H7 (cell line): Measurements from ENCODE around the gene IFT122. TPM values are rescaled to one million over a fixed set of nuclear protein-coding genes. Genes with fewer than 3 reads are reported as not detected.
"Not testable (repeated sequence)": the region's sequence is repeated elsewhere in the genome, so short reads cannot be mapped to it uniquely, and the experiment has no call there.

ENCODE experiments used
- DNase-seq: peaks from one replicate; pipeline ENCODE4 v3.0.0; 2012
- H3K27me3 ChIP-seq: 2 replicates; pipeline ENCODE4 v1.6.0; 2011; ENCODE audit warnings: mild to moderate bottlenecking, low read length; ENCODE audit not compliant: control insufficient read depth, insufficient read depth
- H3K36me3 ChIP-seq: replicated peaks from 2 replicates; pipeline ENCODE4 v1.5.1; 2011; ENCODE audit warnings: low read length; ENCODE audit not compliant: control insufficient read depth, insufficient read depth
- H3K4me3 ChIP-seq: 2 replicates; pipeline ENCODE4 v1.5.1; 2011; ENCODE audit warnings: low read depth, mild to moderate bottlenecking, control low read depth, low read length, moderate library complexity; ENCODE audit not compliant: insufficient read depth
- total RNA-seq: library from RNA; depleted of rRNA; stranded (reverse); fragments of >200 nt; shearing (Covaris generic); gene quantifications from 2 replicates; pipeline ENCODE4 v1.2.3, GENCODE V29; 2014

IFT122 gene
- total RNA-seq, 1 experiment from 2014 or later, result 22.0 TPM

DNA sequence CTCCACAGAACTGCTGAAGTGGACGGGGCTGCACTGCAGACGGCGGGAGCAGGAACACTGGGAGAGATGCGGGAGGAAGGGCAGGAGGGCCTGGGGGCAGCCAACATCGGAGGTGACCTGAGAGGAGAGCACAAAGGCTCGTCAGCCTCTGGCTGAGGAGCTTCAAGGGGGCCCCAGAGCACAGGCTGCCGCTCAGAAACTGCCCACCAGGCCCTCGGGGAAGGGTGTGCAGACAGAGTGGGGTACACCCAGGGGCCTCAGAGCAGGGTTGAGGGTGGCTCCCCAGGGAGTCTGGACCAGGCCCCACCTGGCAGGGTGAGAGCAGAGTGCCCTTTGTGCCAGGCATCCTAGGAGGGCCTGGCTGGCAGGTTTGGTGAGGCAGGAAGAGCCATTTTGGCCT lies 73.7 kb downstream of the IFT122 start:
- Histone ChIP-seq H3K4me3 (no peak overlapping the region), H3K36me3 (no peaks in the 10 kb centered on the region; the same call in none of the 2 replicates), H3K27me3 (no peaks in the 10 kb centered on the region)
- peak; percentile 36 for DNase-seq

DNA sequence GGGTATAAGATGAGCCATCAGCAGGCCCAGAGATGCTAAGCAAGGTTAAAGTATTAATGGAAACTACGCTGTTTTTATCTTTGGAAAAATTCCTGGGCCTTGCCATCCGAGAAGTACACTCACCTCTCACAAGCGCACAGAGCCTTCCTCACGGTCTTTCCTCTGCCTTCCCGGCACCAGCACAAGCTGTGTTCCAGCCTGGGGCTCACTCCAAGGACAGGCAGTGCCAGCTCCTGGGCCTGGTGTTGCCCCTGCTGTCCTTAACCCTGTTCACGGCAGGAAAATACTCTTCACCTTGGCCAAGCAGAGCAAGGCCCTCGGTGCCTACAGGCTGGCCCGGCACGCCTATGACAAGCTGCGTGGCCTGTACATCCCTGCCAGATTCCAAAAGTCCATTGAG lies 74.1 kb downstream of the IFT122 start:
- H3K36me3 ChIP-seq, result no peaks in the 10 kb centered on the region; the same call in none of the 2 replicates
- no peak overlapping the region for H3K4me3 ChIP-seq
- DNase-seq, result peak; percentile 25
- no peaks in the 10 kb centered on the region for H3K27me3 ChIP-seq

DNA sequence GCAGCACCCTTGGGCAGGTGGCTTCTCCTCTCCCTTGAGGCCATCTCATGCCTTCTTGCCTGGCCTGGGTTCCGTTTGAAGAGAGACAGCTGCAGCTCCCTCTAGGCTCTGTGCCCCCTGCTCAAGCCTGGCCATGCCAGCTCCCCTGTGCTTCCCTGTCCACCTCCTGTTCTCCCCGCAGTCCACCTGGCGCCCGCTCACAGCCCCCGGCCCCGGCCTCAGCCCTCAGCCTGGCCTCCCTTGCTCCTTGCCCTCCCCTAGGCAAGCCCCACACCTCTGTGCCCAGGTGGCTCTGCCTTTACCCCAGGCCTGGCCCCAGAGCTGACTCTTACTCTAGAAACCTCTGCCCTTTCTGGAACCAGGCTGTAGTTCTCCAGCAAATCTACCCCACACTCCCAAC lies 74.5 kb downstream of the IFT122 start:
- Histone ChIP-seq H3K36me3 (no peaks in the 10 kb centered on the region; the same call in none of the 2 replicates), H3K27me3 (no peaks in the 10 kb centered on the region), H3K4me3 (no peak overlapping the region)
- peak; percentile 38 for DNase-seq

DNA sequence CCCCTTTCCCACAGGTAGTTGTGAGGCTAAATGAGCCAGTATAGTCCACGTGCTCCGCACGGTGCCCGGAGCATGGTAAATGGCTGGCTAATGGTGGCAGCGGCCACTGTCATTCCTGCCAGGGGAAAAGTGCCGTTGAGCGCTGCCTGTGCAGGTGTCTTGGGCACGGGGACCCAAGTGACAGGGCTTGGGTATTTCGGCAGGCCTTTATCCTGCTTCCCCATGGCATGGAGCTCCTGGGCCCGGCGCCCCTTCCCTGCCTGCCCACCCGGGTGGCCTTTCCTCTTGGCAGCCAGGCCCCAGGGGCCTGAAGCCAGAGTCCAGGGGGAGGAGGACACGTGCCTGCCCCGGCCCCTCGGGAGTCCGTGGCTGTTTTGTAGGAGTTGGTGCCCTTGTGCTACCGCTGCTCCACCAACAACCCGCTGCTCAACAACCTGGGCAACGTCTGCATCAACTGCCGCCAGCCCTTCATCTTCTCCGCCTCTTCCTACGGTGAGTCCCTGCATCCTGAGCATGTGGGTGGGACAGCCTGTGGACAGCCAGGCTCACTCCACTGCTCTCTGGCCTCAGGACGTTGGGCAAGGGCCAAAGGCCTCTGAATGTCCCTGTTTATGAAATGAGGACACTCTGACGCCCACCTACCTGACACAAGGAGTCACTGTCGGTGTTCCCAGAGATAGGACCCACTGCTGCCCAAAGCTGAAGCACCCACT lies 75.2 kb downstream of the IFT122 start:
- H3K27me3 ChIP-seq, H3K36me3 ChIP-seq, H3K4me3 ChIP-seq, DNase-seq: not testable (repeated sequence)

DNA sequence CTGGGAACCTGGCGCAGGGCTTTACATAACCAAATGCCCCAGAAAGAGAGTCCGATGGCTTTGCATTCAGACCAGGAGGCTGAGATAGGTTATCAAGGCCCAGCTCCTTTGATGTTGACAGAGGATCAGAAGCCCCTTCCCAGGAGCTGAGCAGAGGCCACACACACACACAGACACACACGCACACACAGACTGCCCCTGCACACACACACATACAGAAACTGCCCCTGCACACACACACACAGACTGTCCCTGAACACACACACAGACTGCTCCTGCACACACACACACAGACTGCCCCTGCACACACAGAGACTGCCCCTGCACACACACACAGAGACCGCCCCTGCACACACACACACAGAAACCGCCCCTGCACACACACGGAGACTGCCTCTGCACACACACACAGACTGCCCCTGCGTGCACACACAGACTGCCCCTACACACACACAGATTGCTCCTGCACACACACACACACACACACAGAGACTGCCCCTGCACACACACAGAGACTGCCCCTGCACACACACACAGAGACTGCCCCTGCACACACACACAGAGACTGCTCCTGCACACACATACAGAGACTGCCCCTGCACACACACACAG lies 75.9 kb downstream of the IFT122 start:
- DNase-seq, H3K27me3 ChIP-seq, H3K4me3 ChIP-seq, H3K36me3 ChIP-seq: not testable (repeated sequence)

DNA sequence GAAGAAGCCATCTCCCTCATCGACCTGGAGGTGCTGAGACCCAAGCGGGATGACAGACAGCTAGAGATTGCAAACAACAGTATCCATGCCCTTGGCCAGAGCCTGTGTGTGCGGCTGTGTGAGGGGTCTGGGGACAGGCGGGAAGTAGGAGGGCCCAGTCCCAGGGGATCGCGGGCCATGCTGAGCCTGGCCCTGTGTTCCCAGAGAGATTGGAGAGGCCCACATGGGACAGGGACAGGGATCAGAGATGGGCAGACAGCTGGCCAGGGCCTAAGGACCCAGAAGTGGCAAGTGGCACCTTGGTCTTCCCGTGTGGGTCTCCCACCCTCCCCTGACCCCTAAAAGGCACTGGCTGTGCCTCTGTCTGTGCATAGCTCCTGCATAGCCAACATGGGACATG lies 77.5 kb downstream of the IFT122 start:
- Histone ChIP-seq H3K4me3 (no peak overlapping the region), H3K27me3 (no peaks in the 10 kb centered on the region), H3K36me3 (no peaks in the 10 kb centered on the region; the same call in none of the 2 replicates)
- DNase-seq, result peak; percentile 40

DNA sequence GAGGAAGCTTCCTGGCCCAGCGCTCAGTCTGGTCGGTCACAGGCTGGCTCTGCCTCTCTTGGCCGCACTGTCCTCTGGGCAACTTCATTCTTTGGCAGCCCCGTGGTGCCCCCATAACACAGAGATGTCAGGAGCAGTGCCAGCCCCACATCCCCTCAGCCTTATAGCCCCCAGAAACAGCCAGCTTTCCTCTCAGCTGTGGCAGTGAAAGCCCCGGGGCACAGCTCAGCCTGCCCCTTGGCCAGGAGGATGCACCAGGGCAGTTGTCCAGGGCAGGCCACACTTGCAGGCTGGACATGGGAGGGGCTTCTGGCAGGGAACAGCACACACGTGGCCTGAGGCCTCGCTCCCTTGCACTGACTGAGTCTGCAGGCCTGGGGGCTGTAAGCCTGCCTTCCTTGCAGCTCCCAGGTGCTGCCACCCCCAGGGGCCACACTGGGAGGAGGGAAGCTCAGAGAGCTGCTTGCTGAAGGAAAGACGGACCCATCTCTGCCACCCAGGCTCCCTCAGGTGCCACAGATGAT lies 78.1 kb downstream of the IFT122 start:
- peak; percentile 37 for DNase-seq
- H3K36me3 ChIP-seq, result no peaks in the 10 kb centered on the region; the same call in none of the 2 replicates
- no peak overlapping the region for H3K4me3 ChIP-seq
- H3K27me3 ChIP-seq, result no peaks in the 10 kb centered on the region

DNA sequence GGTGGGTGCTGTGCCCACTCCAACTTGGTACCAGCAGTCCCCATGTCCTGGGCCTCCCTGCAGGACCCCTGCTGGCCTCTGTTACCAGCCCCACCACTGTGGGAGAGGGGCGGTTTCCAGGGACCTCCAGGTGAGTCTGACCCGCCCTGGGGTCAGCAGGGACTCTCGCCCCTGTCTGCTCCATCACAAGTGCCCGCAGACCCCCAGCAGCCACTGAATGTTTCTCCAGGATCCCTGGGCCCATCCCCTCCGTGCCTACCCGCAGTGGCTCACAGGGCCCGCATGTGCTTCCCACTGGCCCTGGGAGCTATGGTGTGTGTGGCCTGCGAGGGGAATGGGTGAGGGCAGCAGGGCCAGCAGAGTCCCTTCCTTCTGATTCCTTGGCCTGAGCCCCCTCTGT lies 78.6 kb downstream of the IFT122 start:
- Histone ChIP-seq H3K36me3 (no peaks in the 10 kb centered on the region; the same call in none of the 2 replicates), H3K4me3 (no peak overlapping the region), H3K27me3 (no peaks in the 10 kb centered on the region)
- DNase-seq, result peak; percentile 42

DNA sequence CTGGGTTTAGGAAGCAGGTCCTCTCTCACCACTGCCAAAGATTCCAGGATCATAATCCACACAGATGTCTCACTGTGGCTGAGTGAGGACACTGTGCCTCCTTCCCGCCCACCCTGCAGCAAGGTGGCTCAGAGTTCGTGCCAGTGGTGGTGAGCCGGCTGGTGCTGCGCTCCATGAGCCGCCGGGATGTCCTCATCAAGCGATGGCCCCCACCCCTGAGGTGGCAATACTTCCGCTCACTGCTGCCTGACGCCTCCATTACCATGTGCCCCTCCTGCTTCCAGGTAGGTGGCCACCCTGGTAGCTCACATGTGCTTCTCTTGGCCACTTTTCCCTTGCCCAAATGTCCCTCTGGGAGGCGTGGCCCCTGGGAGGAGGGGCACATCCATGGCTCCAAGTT lies 79.4 kb downstream of the IFT122 start:
- H3K27me3 ChIP-seq, result no peaks in the 10 kb centered on the region
- H3K36me3 ChIP-seq, result no peaks in the 10 kb centered on the region; the same call in none of the 2 replicates
- DNase-seq, result peak; percentile 42

DNA sequence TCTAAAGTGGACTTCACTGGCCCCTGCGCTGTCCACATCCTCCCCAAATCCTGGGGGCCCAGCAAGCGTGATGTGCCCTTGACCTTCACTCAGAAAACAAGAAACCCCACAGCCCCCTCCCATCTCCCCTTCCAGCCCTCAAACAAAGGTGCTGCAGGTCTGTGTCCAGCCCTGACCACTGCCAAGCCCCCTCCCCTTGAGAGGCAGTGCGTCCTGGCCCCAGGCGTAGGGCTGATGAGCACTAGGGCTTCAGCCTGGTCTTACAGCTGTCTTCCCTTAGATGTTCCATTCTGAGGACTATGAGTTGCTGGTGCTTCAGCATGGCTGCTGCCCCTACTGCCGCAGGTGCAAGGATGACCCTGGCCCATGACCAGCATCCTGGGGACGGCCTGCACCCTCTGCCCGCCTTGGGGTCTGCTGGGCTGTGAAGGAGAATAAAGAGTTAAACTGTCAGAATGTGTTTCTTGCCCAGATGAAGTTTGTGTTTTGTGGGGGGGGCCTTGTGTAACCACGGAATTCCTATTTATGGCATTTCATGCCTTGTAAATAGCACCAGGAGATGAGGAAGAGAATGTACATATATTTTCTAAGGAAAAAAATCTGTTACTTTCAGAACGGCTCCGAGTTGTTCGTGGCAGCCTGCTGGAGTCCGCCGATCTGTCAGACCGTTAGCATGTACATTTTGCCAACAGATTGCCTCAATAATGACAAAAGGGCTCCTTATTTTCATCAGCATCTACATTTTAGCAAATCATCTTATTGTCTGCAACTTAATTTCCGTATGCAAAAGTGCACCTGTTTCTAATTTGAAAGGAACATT lies 80.1 kb downstream of the IFT122 start:
- Histone ChIP-seq H3K27me3 (no peaks in the 10 kb centered on the region), H3K36me3 (no peaks in the 10 kb centered on the region; the same call in none of the 2 replicates)
- peak; percentile 40 for DNase-seq

More for the DNA sequence above, 79.4 kb downstream of the IFT122 start:
- no peak overlapping the region for H3K4me3 ChIP-seq

DNA sequence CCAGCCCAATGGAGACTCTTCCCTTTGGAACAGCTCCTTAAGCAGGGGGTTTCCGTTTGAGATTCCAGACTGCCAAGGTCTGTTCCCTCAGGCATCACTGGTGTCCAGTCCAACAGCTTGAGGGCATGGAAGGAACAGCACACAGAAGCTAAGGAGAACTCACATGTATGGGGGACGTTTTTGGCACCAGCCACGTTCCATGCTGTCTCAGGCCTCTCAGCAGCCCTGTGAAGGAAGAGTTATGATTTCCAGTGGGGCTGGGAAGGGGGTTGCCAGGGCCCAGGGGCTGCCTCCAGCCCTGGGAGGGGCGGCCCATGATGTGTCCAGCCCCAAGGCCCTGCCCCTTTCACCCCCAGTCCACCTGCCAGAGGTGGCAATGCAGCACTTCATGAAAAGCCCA lies 80.9 kb downstream of the IFT122 start:
- DNase-seq, result peak; percentile 62
- no peaks in the 10 kb centered on the region; the same call in none of the 2 replicates for H3K36me3 ChIP-seq
- H3K27me3 ChIP-seq, result no peaks in the 10 kb centered on the region

More for the DNA sequence above, 80.1 kb downstream of the IFT122 start:
- no peak overlapping the region for H3K4me3 ChIP-seq

DNA sequence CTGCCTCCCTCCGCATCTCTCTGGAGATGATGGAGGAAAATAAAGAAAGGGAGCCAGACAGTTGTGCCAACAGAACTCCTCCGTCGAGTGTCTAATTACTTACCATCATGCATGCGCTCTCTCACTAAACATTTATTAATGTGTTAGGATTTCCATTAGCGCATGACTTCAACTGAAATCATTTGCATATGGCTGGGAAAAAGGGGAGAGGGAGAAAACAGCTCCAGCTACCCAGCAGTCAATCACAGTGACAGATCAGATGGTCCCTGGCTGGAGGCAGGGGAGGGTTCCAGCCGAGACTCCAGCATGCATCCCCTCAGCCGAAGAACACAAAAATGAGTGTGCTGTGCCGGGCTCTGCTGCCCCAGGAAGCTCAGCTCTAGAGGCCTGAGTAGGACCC lies 81.6 kb downstream of the IFT122 start:
- peak; percentile 66 for DNase-seq
- Histone ChIP-seq H3K4me3 (no peak overlapping the region), H3K27me3 (no peaks in the 10 kb centered on the region), H3K36me3 (no peaks in the 10 kb centered on the region; the same call in 1 of the 2 replicates)

More for the DNA sequence above, 80.9 kb downstream of the IFT122 start:
- no peak overlapping the region for H3K4me3 ChIP-seq

DNA sequence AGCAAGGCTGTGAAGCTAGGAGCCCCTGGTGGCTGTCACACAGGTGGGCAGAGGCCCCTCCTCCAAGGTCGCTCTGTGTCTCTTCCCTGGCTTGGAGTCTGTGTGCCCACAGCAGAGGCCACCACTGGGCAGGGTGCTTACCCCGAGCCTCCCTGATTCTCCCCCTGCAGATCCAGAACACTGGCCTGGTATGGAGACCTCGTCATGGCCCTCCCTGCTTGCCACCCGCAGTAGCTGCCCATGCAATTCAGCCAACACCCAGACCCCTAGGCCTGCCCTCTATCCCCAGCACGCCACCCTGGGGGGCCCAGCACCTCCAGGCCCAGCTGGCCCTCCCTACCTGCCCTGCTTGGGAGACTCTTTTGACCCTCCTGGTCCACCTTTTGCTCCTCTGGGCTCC lies 82.9 kb downstream of the IFT122 start:
- no peaks in the 10 kb centered on the region for H3K27me3 ChIP-seq
- no peaks in the 10 kb centered on the region; the same call in 1 of the 2 replicates for H3K36me3 ChIP-seq
- H3K4me3 ChIP-seq, result no peak overlapping the region
- DNase-seq, result peak; percentile 39

DNA sequence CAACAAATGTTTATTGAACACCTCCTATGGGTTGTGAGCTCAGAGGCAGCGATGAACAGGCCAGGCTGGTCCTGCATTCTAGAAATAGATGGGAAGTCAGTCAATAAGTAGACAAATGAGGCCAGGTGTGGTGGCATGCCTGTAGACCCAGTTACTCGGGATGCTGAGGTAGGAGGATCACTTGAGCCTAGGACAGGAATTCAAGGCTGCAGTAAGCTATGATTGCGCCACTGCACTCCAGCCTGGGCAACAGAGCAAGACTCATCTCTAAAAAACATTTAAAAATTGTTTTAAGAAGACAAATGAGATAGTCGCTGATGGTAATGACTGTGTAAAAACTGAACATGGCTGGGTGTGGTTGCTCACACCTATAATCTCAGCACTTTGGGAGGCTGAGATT lies 84.1 kb downstream of the IFT122 start:
- Histone ChIP-seq H3K36me3 (no peaks in the 10 kb centered on the region; the same call in 1 of the 2 replicates), H3K4me3 (no peak overlapping the region), H3K27me3 (no peaks in the 10 kb centered on the region)
- DNase-seq, result no peak
